ENCODE measurements around the gene ZFHX3. TPM values are rescaled to one million over a fixed set of nuclear protein-coding genes. Genes with fewer than 3 reads are reported as not detected.

ZFHX3 gene
- total and polyA plus RNA-seq, 2 donors (not counting 3 experiments of a cell fraction or from before 2014, with no cell fraction given): 3.7 to 18.8 TPM

- ChIA-PET CTCF (interaction anchor here (0.7 to 4.1 kb wide), 12 partner anchors 11 to 566 kb away, joined by 3 to 22 read pairs (median 4); no protein-coding TSS in a partner anchor), POLR2A (interaction anchor here (0.6 kb wide), 2 partner anchors 164 to 234 kb away, joined by 3 to 7 read pairs; no protein-coding TSS in a partner anchor)
- TSS peak; percentile 86 for BruUV-seq (replicated peaks)
- DNase-seq (ENCODE audit: low read depth, low spot score): peak; percentile 92
- Histone ChIP-seq H3K79me2 (ENCODE audit: control insufficient read depth, insufficient read depth, low read length) (no peaks in the 10 kb centered on the region), H3K36me3 (ENCODE audit: control insufficient read depth in 2 of 2, extremely low read depth in 1 of 2, insufficient read depth in 2 of 2, low read length in 2 of 2) (no peaks in the 10 kb centered on the region), H3K4me2 (ENCODE audit: insufficient read depth, low read length) (peak overlapping the region; percentile 42), H3K9me3 (replicated peaks; ENCODE audit: control insufficient read depth, insufficient read depth, low read length) (no peaks in the 10 kb centered on the region), H3K9me1 (replicated peaks; ENCODE audit: control insufficient read depth, extremely low read depth, insufficient read depth, low read length) (no peaks in the 10 kb centered on the region), H3K4me3 (replicated peaks in 1 of 3; ENCODE audit: insufficient read depth in 1 of 3, low read depth in 1 of 3, low read length in 3 of 3) (no peak overlapping the region), H3K27me3 (ENCODE audit: control insufficient read depth in 2 of 2, insufficient read depth in 2 of 2, low read length in 2 of 2) (no peaks in the 10 kb centered on the region), H2AFZ (ENCODE audit: low read depth, low read length) (no peak overlapping the region), H3K27ac (ENCODE audit: insufficient read depth, low read depth, low read length) (peak overlapping the region; percentile 92), H4K20me1 (replicated peaks; ENCODE audit: control insufficient read depth, extremely low read depth, insufficient read depth, low read length) (no peaks in the 10 kb centered on the region), H3K4me1 (ENCODE audit: control insufficient read depth, extremely low read depth, insufficient read depth, low read length) (peaks cover 76% of the 10 kb centered on the region), H3K9ac (replicated peaks; ENCODE audit: extremely low read depth, insufficient read depth, low read length) (peak overlapping the region; percentile 84)
- peak; percentile 97 for FAIRE-seq
- intact Hi-C loops (cut with micrococcal nuclease): loop anchor here (1.0 to 10.0 kb wide), 11 partner anchors 15 to 976 kb away; partner anchors contain the start of genes DHX38 and TXNL4B
- TF ChIP-seq, protein P1, sequence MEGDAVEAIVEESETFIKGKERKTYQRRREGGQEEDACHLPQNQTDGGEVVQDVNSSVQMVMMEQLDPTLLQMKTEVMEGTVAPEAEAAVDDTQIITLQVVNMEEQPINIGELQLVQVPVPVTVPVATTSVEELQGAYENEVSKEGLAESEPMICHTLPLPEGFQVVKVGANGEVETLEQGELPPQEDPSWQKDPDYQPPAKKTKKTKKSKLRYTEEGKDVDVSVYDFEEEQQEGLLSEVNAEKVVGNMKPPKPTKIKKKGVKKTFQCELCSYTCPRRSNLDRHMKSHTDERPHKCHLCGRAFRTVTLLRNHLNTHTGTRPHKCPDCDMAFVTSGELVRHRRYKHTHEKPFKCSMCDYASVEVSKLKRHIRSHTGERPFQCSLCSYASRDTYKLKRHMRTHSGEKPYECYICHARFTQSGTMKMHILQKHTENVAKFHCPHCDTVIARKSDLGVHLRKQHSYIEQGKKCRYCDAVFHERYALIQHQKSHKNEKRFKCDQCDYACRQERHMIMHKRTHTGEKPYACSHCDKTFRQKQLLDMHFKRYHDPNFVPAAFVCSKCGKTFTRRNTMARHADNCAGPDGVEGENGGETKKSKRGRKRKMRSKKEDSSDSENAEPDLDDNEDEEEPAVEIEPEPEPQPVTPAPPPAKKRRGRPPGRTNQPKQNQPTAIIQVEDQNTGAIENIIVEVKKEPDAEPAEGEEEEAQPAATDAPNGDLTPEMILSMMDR (IDR thresholded peaks at IDR 0.05; ENCODE audit: extremely low read depth in 1 of 2, insufficient read depth in 1 of 2, low read depth in 1 of 2, low read length in 2 of 2): no peak
- TF ChIP-seq JUN (IDR thresholded peaks at IDR 0.05; ENCODE audit: borderline replicate concordance, insufficient read depth, insufficient read length, low read depth): peak; percentile 76
- no peak for TF ChIP-seq POLR2AphosphoS5 (IDR thresholded peaks at IDR 0.05; ENCODE audit: insufficient read depth, low read depth, low read length)
- peak; percentile 78 for TF ChIP-seq POLR2A (IDR thresholded peaks at IDR 0.05; ENCODE audit: low read depth, low read length)
- no peak for TF ChIP-seq EZH2 (IDR thresholded peaks at IDR 0.05; ENCODE audit: borderline replicate concordance, low read depth, low read length, severe bottlenecking)
- TF ChIP-seq GATA2 (IDR thresholded peaks at IDR 0.05; ENCODE audit: insufficient read depth, insufficient read length, low read depth, low read length): no peak
- TF ChIP-seq FOS (IDR thresholded peaks at IDR 0.05; ENCODE audit: borderline replicate concordance, insufficient read depth, low read length): peak; percentile 76
- dilution Hi-C loops (cut with MboI; ENCODE audit: extremely low pct_ligation_motif_present, low sequenced_read_pairs): no loop called here
These were observed 20.8 kb upstream of the ZFHX3 start for GRCh38 chr16:73068541-73069401.

Measured in endothelial cell of umbilical vein (primary cell).